ENCODE data around the gene BORCS5. TPM values are rescaled to one million over a fixed set of nuclear protein-coding genes. Genes with fewer than 3 reads are reported as not detected.
"Not testable (repeated sequence)": the region's sequence is repeated elsewhere in the genome, so short reads cannot be mapped to it uniquely, and the experiment has no call there.

Gene BORCS5
- total RNA-seq, 1 donor, result 18.3 TPM

GRCh38 chr12:12336511-12336910 is 20.4 kb upstream of the BORCS5 start:
- no peak for DNase-seq (ENCODE audit: low read depth)
- no peak overlapping the region for H3K4me3 ChIP-seq (ENCODE audit: low read depth, low read length)
- TF ChIP-seq CTCF (IDR thresholded peaks at IDR 0.05; ENCODE audit: insufficient read depth, low read length), result no peak

- DNase-seq (ENCODE audit: low read depth), result peak; percentile 70
Measured at GRCh38 chr12:12338527-12339168, 18.2 kb upstream of the BORCS5 start.

GRCh38 chr12:12349711-12350665 is 6.9 kb upstream of the BORCS5 start, which contains the start of gene MANSC1:
TSS of gene MANSC1 (minus strand) at chr12:12350242. CDS start at chr12:12343314, 6,928 bp downstream.
- TF ChIP-seq CTCF (IDR thresholded peaks at IDR 0.05; ENCODE audit: insufficient read depth, low read length), result peak; percentile 56
- peak; percentile 34 for DNase-seq (ENCODE audit: low read depth)
- peak within 1 kb of the TSS; percentile 74 for H3K4me3 ChIP-seq (ENCODE audit: low read depth, low read length)

More at GRCh38 chr12:12338527-12339168, 18.2 kb upstream of the BORCS5 start:
- no peak overlapping the region for H3K4me3 ChIP-seq (ENCODE audit: low read depth, low read length)
- TF ChIP-seq CTCF (IDR thresholded peaks at IDR 0.05; ENCODE audit: insufficient read depth, low read length), result no peak

GRCh38 chr12:12350868-12351463 is 5.9 kb upstream of the BORCS5 start:
- no peak for DNase-seq (ENCODE audit: low read depth)
- no peak for TF ChIP-seq CTCF (IDR thresholded peaks at IDR 0.05; ENCODE audit: insufficient read depth, low read length)
- H3K4me3 ChIP-seq (ENCODE audit: low read depth, low read length), result no peak overlapping the region

- not testable (repeated sequence) for DNase-seq (ENCODE audit: low read depth); H3K4me3 ChIP-seq (ENCODE audit: low read depth, low read length)
Measured at GRCh38 chr12:12351468-12352185, 5.3 kb upstream of the BORCS5 start.

- no peak for TF ChIP-seq CTCF (IDR thresholded peaks at IDR 0.05; ENCODE audit: insufficient read depth, low read length)
- no peak for DNase-seq (ENCODE audit: low read depth)
- no peak overlapping the region for H3K4me3 ChIP-seq (ENCODE audit: low read depth, low read length)
Measured at GRCh38 chr12:12353276-12353675, 3.6 kb upstream of the BORCS5 start.

Measured in fibroblast of the aortic adventitia (primary cell).